Urothelium cell line (cell line): ENCODE data around the gene FOXP4.
A peak's percentile ranks its signal among the peaks of the same experiment; 100 is the strongest.

Experiments used
- DNase-seq: peaks from one replicate; pipeline ENCODE4 v3.0.0; 2011; ENCODE audit warnings: low spot score, mixed read lengths
- FAIRE-seq: peaks from 2 replicates; lab custom pipeline; 2011; peaks lifted over from hg19 to GRCh38; lab: Jason Lieb, UNC

Gene FOXP4

DNA sequence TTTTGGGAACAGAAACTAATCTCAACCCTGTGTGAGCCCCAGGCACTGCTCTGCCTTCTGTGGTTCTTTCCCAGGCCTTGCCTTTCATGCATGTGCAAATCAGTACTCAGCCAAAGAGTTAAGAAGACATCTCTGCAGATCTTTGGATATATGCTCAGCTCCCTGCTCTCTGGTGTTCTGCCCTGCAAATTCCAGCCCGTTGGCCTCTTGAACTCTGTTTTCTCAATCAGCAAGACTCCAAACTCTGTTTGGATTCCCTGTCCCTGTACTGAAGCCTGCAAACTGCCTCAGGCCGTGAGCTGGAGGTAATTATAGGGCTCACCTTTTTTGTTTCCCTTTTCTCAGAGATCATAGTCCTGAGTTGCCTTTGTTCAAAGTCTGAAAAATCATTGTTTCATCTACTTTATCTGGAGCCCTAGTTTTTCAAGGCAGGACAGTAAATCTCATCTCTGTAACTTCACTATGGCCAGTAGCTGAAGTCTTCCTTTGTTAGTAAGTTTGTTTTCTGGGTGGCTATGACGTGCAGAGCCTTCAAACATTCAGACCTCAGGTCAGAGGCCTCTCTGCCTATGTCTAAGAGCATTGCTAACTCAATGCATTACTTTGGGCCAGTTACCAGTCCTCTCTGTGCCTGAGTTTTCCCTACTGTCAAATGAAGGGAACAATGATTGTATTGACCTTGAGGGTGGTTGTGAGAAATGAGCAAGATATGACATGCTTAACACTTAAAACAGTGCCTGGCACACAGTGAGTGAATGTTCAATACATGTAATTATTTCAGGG lies 76.2 kb downstream of the FOXP4 start:
- FAIRE-seq: no peak

DNA sequence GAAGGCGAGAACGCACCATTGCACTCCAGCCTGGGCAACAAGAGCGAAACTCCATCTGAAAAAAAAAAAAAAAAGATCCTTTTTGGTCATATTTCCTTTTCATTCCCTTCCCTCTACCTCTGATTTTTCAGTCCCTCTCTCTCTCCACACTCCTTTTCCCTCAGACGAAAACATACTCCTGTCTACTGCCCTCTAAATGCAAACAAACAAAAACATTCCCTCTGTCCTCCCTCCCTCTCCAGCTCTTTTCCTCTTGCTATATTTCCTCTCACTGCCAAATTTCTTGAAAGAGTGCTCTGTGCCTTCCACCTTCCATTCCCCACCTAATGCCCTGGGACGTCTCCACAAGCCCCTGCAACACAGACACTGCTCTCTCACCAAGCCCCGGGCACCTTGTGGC lies 77.1 kb downstream of the FOXP4 start:
- no peak for FAIRE-seq
- DNase-seq: no peak

More for the DNA sequence above, 76.2 kb downstream of the FOXP4 start:
- DNase-seq: no peak

GRCh38 chr6:41624621-41625380 lies 78.6 kb downstream of the FOXP4 start:
- FAIRE-seq: no peak

GRCh38 chr6:41625442-41625841 lies 79.3 kb downstream of the FOXP4 start:
- FAIRE-seq: no peak
- no peak for DNase-seq

More at GRCh38 chr6:41624621-41625380, 78.6 kb downstream of the FOXP4 start:
- no peak for DNase-seq

DNA sequence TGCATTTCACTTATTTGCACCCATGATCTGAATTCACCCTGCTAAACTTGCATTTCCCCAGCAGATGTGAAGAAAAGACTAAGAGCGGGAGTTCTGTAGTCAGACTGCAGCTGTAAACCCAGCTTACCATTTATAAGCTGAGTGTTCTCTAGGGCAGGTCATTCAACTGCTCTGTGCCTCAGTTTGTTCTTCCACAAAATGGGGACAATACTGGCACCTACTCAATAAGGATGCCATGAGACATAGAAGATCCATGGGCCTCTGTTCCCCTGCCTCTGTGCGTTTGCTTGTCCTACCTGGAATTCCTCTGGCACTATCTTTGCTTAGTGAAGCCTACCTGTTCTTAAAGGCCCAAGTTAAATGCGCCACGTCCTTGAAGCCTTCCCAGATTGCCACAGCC lies 79.8 kb downstream of the FOXP4 start:
- DNase-seq (no peak), FAIRE-seq (no peak)

GRCh38 chr6:41626917-41627316 lies 80.7 kb downstream of the FOXP4 start:
- FAIRE-seq (no peak), DNase-seq (no peak)

GRCh38 chr6:41629128-41629527 lies 82.9 kb downstream of the FOXP4 start:
- FAIRE-seq: no peak
- no peak for DNase-seq

- FAIRE-seq: no peak
Measured at GRCh38 chr6:41630069-41630468, 83.9 kb downstream of the FOXP4 start.

DNA sequence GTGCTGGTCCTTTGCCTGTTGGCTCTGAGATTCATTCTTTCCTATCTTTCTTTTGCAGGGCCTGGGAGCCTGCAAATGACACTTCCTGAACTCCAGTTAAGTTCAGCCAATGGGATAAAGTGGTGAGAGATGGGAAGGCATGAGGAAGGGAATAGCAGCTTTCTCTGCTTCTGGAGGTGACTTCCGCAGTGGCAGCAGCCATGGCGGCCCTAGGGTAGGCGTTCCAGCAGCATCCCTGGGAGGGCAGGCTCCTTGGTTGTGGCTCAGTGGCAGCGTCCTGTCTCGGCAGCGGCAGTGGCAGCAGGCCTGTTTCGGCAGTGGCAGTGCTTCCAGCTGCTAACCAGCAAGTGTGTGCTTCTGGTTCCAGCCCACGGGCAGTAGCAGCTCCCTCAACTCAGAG lies 84.8 kb downstream of the FOXP4 start:
- no peak for FAIRE-seq
- DNase-seq: no peak

More at GRCh38 chr6:41630069-41630468, 83.9 kb downstream of the FOXP4 start:
- no peak for DNase-seq

- DNase-seq (no peak), FAIRE-seq (no peak)
Measured at GRCh38 chr6:41633056-41633634, 87.0 kb downstream of the FOXP4 start.

- DNase-seq (peak; percentile 74), FAIRE-seq (no peak)
Measured at GRCh38 chr6:41634657-41635056, 88.5 kb downstream of the FOXP4 start.

DNA sequence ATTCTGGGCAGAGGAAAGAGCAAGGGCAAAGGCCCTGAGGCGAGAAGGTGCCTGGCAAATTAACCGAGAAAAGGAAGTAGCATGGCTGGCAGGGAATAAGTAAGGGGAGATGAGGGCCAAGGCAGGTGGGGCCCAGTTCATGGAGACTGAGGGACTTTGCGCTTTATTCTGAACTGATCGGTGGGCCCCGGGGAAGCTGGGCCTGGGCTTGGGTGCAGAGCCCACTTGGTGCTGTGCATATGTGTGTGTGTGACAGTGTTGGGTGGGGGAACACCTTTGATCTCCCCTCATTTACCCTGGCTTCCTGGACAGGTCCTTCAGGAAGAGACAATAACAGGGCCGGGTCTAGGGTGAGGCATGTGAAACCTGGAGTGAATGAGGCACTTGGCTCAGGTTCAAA lies 89.2 kb downstream of the FOXP4 start:
- FAIRE-seq (no peak), DNase-seq (no peak)

GRCh38 chr6:41636833-41637193 lies 90.6 kb downstream of the FOXP4 start:
- FAIRE-seq: no peak
- DNase-seq: peak; percentile 91

GRCh38 chr6:41637194-41638001 lies 91.2 kb downstream of the FOXP4 start:
- DNase-seq: peak; percentile 63
- no peak for FAIRE-seq

GRCh38 chr6:41638002-41638934 lies 92.1 kb downstream of the FOXP4 start, which contains the start of gene MDFI:
Gene MDFI, plus strand, starts transcription at chr6:41638468. Its CDS starts 282 bp downstream, at chr6:41638750.
- no peak for FAIRE-seq

GRCh38 chr6:41638935-41639808 lies 93.0 kb downstream of the FOXP4 start:
- no peak for FAIRE-seq
- no peak for DNase-seq

More at GRCh38 chr6:41638002-41638934, 92.1 kb downstream of the FOXP4 start, which contains the start of gene MDFI:
- DNase-seq: peak; percentile 46

DNA sequence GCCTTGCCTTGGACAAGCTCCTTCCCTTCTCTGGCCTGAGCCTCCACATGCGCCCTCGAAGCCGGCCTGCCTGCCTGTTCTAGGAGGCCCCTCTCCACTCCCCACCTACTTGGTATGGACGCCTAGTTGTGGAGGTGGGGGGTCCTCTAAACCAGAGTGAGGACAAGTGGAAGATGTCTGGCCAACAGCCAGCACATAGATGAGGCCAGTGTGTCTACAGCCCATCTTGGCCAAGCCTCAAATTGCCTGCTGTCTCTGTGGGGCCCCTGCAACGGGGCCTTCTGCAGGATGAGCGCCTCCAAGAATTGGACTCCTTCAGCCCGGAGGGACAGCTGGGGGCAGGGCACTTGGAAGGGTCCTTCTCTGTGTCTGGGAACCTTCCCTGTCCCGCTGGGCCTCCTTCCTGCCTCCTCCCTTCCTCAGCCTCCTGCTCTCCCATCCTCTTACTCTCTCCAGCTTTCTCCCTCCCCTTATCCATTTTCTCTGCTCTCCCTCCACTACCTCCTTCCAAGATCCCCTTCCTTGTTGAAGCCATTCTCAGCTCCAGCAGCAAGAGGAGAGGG lies 93.7 kb downstream of the FOXP4 start:
- FAIRE-seq: no peak

GRCh38 chr6:41640426-41640825 lies 94.2 kb downstream of the FOXP4 start:
- FAIRE-seq: no peak
- DNase-seq: no peak

More for the DNA sequence above, 93.7 kb downstream of the FOXP4 start:
- no peak for DNase-seq
